ENCODE results near the gene APOBEC3G. TPM values are rescaled to one million over a fixed set of nuclear protein-coding genes. Genes with fewer than 3 reads are reported as not detected.

APOBEC3G gene
- polyA plus RNA-seq, 4 donors: 1.3 to 8.0 (median 5.9) TPM

GRCh38 chr22:39083212-39084165, 6.4 kb downstream of the APOBEC3G start:
- Histone ChIP-seq H3K4me3 (ENCODE audit: low read depth in 1 of 3, low read length in 3 of 3) (no peak overlapping the region), H3K27me3 (ENCODE audit: control insufficient read depth in 3 of 3, insufficient read depth in 3 of 3, low read length in 3 of 3) (no peaks in the 10 kb centered on the region), H3K4me1 (ENCODE audit: control insufficient read depth in 3 of 3, insufficient read depth in 2 of 3, low read depth in 1 of 3, low read length in 2 of 3) (no peaks in the 10 kb centered on the region), H3K9me3 (ENCODE audit: control insufficient read depth in 2 of 2, insufficient read depth in 1 of 2, low read depth in 1 of 2, low read length in 1 of 2) (no peaks in the 10 kb centered on the region), H3K36me3 (ENCODE audit: control insufficient read depth in 3 of 3, insufficient read depth in 2 of 3, low read depth in 1 of 3, low read length in 3 of 3) (peaks cover 0 to 4% (median 0%) of the 10 kb centered on the region in 3 donors), H3K27ac (ENCODE audit: low read depth in 1 of 3, low read length in 2 of 3) (no peak overlapping the region)
- 74 to 80% (median 77%) methylated on average over 14 of the region's 14 CpGs for WGBS, 3 donors
- FAIRE-seq (no peak), DNase-seq (no peak)

GRCh38 chr22:39084666-39085065, 7.6 kb downstream of the APOBEC3G start:
- no peak for FAIRE-seq
- 83 to 94% (median 91%) methylated on average over 8 of the region's 8 CpGs for WGBS, 3 donors

GRCh38 chr22:39087098-39087497, 10.0 kb downstream of the APOBEC3G start:
- WGBS, 3 donors: 84 to 92% (median 91%) methylated on average over 6 of the region's 6 CpGs
- Histone ChIP-seq H3K36me3 (ENCODE audit: control insufficient read depth in 3 of 3, insufficient read depth in 2 of 3, low read depth in 1 of 3, low read length in 3 of 3) (no peaks in the 10 kb centered on the region), H3K9me3 (ENCODE audit: control insufficient read depth in 2 of 2, insufficient read depth in 1 of 2, low read depth in 1 of 2, low read length in 1 of 2) (no peaks in the 10 kb centered on the region), H3K4me3 (ENCODE audit: low read depth in 1 of 3, low read length in 3 of 3) (no peak overlapping the region), H3K27ac (ENCODE audit: low read depth in 1 of 3, low read length in 2 of 3) (no peak overlapping the region), H3K27me3 (ENCODE audit: control insufficient read depth in 3 of 3, insufficient read depth in 3 of 3, low read length in 3 of 3) (peaks cover 0 to 2% (median 0%) of the 10 kb centered on the region in 3 donors), H3K4me1 (ENCODE audit: control insufficient read depth in 3 of 3, insufficient read depth in 2 of 3, low read depth in 1 of 3, low read length in 2 of 3) (no peaks in the 10 kb centered on the region)
- DNase-seq (no peak), FAIRE-seq (no peak)

More at GRCh38 chr22:39084666-39085065, 7.6 kb downstream of the APOBEC3G start:
- DNase-seq: no peak
- H3K4me1 ChIP-seq (ENCODE audit: control insufficient read depth in 3 of 3, insufficient read depth in 2 of 3, low read depth in 1 of 3, low read length in 2 of 3): no peaks in the 10 kb centered on the region
- no peaks in the 10 kb centered on the region for H3K27me3 ChIP-seq (ENCODE audit: control insufficient read depth in 3 of 3, insufficient read depth in 3 of 3, low read length in 3 of 3)
- H3K4me3 ChIP-seq (ENCODE audit: low read depth in 1 of 3, low read length in 3 of 3): no peak overlapping the region
- H3K27ac ChIP-seq (ENCODE audit: low read depth in 1 of 3, low read length in 2 of 3): no peak overlapping the region
- H3K9me3 ChIP-seq (ENCODE audit: control insufficient read depth in 2 of 2, insufficient read depth in 1 of 2, low read depth in 1 of 2, low read length in 1 of 2): no peaks in the 10 kb centered on the region
- H3K36me3 ChIP-seq (ENCODE audit: control insufficient read depth in 3 of 3, insufficient read depth in 2 of 3, low read depth in 1 of 3, low read length in 3 of 3): peaks cover 0 to 4% (median 0%) of the 10 kb centered on the region in 3 donors

- 46 to 60% (median 58%) methylated on average over 15 to 18 of the region's 18 CpGs for WGBS, 3 donors
- Histone ChIP-seq H3K27ac (ENCODE audit: low read depth in 1 of 3, low read length in 2 of 3) (no peak overlapping the region), H3K27me3 (ENCODE audit: control insufficient read depth in 3 of 3, insufficient read depth in 3 of 3, low read length in 3 of 3) (peaks cover 0 to 2% (median 0%) of the 10 kb centered on the region in 3 donors), H3K9me3 (ENCODE audit: control insufficient read depth in 2 of 2, insufficient read depth in 1 of 2, low read depth in 1 of 2, low read length in 1 of 2) (no peaks in the 10 kb centered on the region), H3K4me3 (ENCODE audit: low read depth in 1 of 3, low read length in 3 of 3) (no peak overlapping the region), H3K36me3 (ENCODE audit: control insufficient read depth in 3 of 3, insufficient read depth in 2 of 3, low read depth in 1 of 3, low read length in 3 of 3) (no peaks in the 10 kb centered on the region), H3K4me1 (ENCODE audit: control insufficient read depth in 3 of 3, insufficient read depth in 2 of 3, low read depth in 1 of 3, low read length in 2 of 3) (no peaks in the 10 kb centered on the region)
- no peak for DNase-seq
- no peak for FAIRE-seq
These were observed 11.0 kb downstream of the APOBEC3G start for GRCh38 chr22:39087881-39088684.

- no peaks in the 10 kb centered on the region for H3K4me1 ChIP-seq (ENCODE audit: control insufficient read depth in 3 of 3, insufficient read depth in 2 of 3, low read depth in 1 of 3, low read length in 2 of 3)
- DNase-seq (no peak), FAIRE-seq (no peak)
- H3K36me3 ChIP-seq (ENCODE audit: control insufficient read depth in 3 of 3, insufficient read depth in 2 of 3, low read depth in 1 of 3, low read length in 3 of 3): no peaks in the 10 kb centered on the region
- H3K27me3 ChIP-seq (ENCODE audit: control insufficient read depth in 3 of 3, insufficient read depth in 3 of 3, low read length in 3 of 3): peaks cover 0 to 2% (median 0%) of the 10 kb centered on the region in 3 donors
- no peak overlapping the region for H3K27ac ChIP-seq (ENCODE audit: low read depth in 1 of 3, low read length in 2 of 3)
- no peak overlapping the region for H3K4me3 ChIP-seq (ENCODE audit: low read depth in 1 of 3, low read length in 3 of 3)
- no peaks in the 10 kb centered on the region for H3K9me3 ChIP-seq (ENCODE audit: control insufficient read depth in 2 of 2, insufficient read depth in 1 of 2, low read depth in 1 of 2, low read length in 1 of 2)
- WGBS, 3 donors: 84 to 86% (median 85%) methylated on average over 5 of the region's 5 CpGs
These were observed 11.6 kb downstream of the APOBEC3G start for GRCh38 chr22:39088685-39089032.

GRCh38 chr22:39089928-39090327, 12.9 kb downstream of the APOBEC3G start:
- H3K36me3 ChIP-seq (ENCODE audit: control insufficient read depth in 3 of 3, insufficient read depth in 2 of 3, low read depth in 1 of 3, low read length in 3 of 3): no peaks in the 10 kb centered on the region
- FAIRE-seq (no peak), DNase-seq (no peak)
- H3K4me1 ChIP-seq (ENCODE audit: control insufficient read depth in 3 of 3, insufficient read depth in 2 of 3, low read depth in 1 of 3, low read length in 2 of 3): no peaks in the 10 kb centered on the region
- peak overlapping the region in 2 of 3 donors; percentile 27 to 82 for H3K27ac ChIP-seq (ENCODE audit: low read depth in 1 of 3, low read length in 2 of 3)
- H3K9me3 ChIP-seq (ENCODE audit: control insufficient read depth in 2 of 2, insufficient read depth in 1 of 2, low read depth in 1 of 2, low read length in 1 of 2): no peaks in the 10 kb centered on the region
- H3K4me3 ChIP-seq (ENCODE audit: low read depth in 1 of 3, low read length in 3 of 3): no peak overlapping the region
- H3K27me3 ChIP-seq (ENCODE audit: control insufficient read depth in 3 of 3, insufficient read depth in 3 of 3, low read length in 3 of 3): peaks cover 0 to 2% (median 0%) of the 10 kb centered on the region in 3 donors
- 45 to 68% (median 67%) methylated on average over 5 to 6 of the region's 6 CpGs for WGBS, 3 donors

GRCh38 chr22:39090426-39091064, 13.5 kb downstream of the APOBEC3G start:
- no peak for FAIRE-seq
- peak overlapping the region in 2 of 3 donors; percentile 27 to 82 for H3K27ac ChIP-seq (ENCODE audit: low read depth in 1 of 3, low read length in 2 of 3)
- H3K36me3 ChIP-seq (ENCODE audit: control insufficient read depth in 3 of 3, insufficient read depth in 2 of 3, low read depth in 1 of 3, low read length in 3 of 3): no peaks in the 10 kb centered on the region
- H3K27me3 ChIP-seq (ENCODE audit: control insufficient read depth in 3 of 3, insufficient read depth in 3 of 3, low read length in 3 of 3): peaks cover 0 to 2% (median 0%) of the 10 kb centered on the region in 3 donors
- no peaks in the 10 kb centered on the region for H3K4me1 ChIP-seq (ENCODE audit: control insufficient read depth in 3 of 3, insufficient read depth in 2 of 3, low read depth in 1 of 3, low read length in 2 of 3)
- no peak overlapping the region for H3K4me3 ChIP-seq (ENCODE audit: low read depth in 1 of 3, low read length in 3 of 3)
- H3K9me3 ChIP-seq (ENCODE audit: control insufficient read depth in 2 of 2, insufficient read depth in 1 of 2, low read depth in 1 of 2, low read length in 1 of 2): no peaks in the 10 kb centered on the region
- 48 to 57% (median 49%) methylated on average over 15 of the region's 15 CpGs for WGBS, 3 donors
- peak in 1 of 2 donors; percentile 59 for DNase-seq
